Uterus (tissue), 2 donors: ENCODE results near the gene ANXA4.

Source experiments
- POLR2A ChIP-seq, 2 donors: fragments of 450-650 bp; IDR thresholded peaks; one replicate each; pipeline ENCODE4 v1.6.1; 2016; ENCODE audit warnings: antibody characterized with exemption in 2 of 2, mild to moderate bottlenecking in 1 of 2, moderate library complexity in 1 of 2
- TF ChIP-seq, protein P1 (sequence below), 4 experiments: fragments of 200-600 bp in 2 of 4; fragments of 450-650 bp in 2 of 4; sonication (generic) in 2 of 4; IDR thresholded peaks; one replicate each; pipeline ENCODE4 v1.5.1; 2016 to 2019; ENCODE audit warnings: antibody characterized with exemption in 4 of 4, mild to moderate bottlenecking in 2 of 4, moderate library complexity in 1 of 4

DNA sequence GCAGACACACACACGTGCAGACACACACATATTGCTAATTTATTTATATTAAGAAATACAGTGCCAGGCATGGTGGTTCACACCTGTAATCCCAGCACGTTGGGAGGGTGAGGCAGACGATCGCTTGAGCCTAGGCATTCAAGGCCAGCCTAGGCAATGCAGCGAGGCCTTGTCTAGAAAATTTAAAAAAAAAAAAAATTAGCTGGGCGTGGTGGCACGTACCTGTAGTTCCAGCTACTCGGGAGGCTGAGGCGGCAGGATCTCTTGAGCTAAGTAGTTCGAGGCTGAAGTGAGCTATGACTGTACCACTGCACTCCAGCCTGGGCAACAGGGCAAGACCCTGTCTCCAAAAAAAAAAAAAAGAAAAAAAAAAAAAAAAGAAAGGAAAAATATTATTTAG, 28.8 kb downstream of the ANXA4 start:
- TF ChIP-seq POLR2A (IDR thresholded peaks at IDR 0.05), result no peak
- TF ChIP-seq, protein P1, sequence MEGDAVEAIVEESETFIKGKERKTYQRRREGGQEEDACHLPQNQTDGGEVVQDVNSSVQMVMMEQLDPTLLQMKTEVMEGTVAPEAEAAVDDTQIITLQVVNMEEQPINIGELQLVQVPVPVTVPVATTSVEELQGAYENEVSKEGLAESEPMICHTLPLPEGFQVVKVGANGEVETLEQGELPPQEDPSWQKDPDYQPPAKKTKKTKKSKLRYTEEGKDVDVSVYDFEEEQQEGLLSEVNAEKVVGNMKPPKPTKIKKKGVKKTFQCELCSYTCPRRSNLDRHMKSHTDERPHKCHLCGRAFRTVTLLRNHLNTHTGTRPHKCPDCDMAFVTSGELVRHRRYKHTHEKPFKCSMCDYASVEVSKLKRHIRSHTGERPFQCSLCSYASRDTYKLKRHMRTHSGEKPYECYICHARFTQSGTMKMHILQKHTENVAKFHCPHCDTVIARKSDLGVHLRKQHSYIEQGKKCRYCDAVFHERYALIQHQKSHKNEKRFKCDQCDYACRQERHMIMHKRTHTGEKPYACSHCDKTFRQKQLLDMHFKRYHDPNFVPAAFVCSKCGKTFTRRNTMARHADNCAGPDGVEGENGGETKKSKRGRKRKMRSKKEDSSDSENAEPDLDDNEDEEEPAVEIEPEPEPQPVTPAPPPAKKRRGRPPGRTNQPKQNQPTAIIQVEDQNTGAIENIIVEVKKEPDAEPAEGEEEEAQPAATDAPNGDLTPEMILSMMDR (IDR thresholded peaks at IDR 0.05), result no peak
